Effector memory CD4-positive, alpha-beta T cell (primary cell): ENCODE measurements around the gene PCDHGA9.
A peak's percentile ranks its signal among the peaks of the same experiment; 100 is the strongest.
"Not testable (repeated sequence)": the region's sequence is repeated elsewhere in the genome, so short reads cannot be mapped to it uniquely, and the experiment has no call there.

Experiments used
- DNase-seq, 3 donors: peaks; one replicate each; pipeline ENCODE4 v3.0.0-alpha.2; 2020
- H3K27ac ChIP-seq: 2 replicates; pipeline ENCODE4 v1.7.0; 2013; ENCODE audit warnings: mild to moderate bottlenecking, low read length, moderate library complexity; ENCODE audit not compliant: insufficient read depth, poor library complexity, severe bottlenecking
- H3K27me3 ChIP-seq: replicated peaks from 2 replicates; pipeline ENCODE4 v1.7.0; 2013; ENCODE audit warnings: mild to moderate bottlenecking, low read length; ENCODE audit not compliant: insufficient read depth, control insufficient read depth, poor library complexity, severe bottlenecking
- H3K36me3 ChIP-seq: 2 replicates; pipeline ENCODE4 v1.7.0; 2013; ENCODE audit warnings: mild to moderate bottlenecking, low read length, moderate library complexity; ENCODE audit not compliant: control insufficient read depth, insufficient read depth
- H3K4me1 ChIP-seq: 2 replicates; pipeline ENCODE4 v1.7.0; 2013; ENCODE audit warnings: low read length, mild to moderate bottlenecking; ENCODE audit not compliant: control insufficient read depth, insufficient read depth, poor library complexity, severe bottlenecking
- H3K4me3 ChIP-seq: 2 replicates; pipeline ENCODE4 v1.7.0; 2013; ENCODE audit warnings: low read length, low read depth, mild to moderate bottlenecking; ENCODE audit not compliant: insufficient read depth, poor library complexity, severe bottlenecking
- H3K9me3 ChIP-seq: 2 replicates; pipeline ENCODE4 v1.7.0; 2013; ENCODE audit warnings: mild to moderate bottlenecking, low read length, moderate library complexity; ENCODE audit not compliant: control insufficient read depth

Gene PCDHGA9

DNA sequence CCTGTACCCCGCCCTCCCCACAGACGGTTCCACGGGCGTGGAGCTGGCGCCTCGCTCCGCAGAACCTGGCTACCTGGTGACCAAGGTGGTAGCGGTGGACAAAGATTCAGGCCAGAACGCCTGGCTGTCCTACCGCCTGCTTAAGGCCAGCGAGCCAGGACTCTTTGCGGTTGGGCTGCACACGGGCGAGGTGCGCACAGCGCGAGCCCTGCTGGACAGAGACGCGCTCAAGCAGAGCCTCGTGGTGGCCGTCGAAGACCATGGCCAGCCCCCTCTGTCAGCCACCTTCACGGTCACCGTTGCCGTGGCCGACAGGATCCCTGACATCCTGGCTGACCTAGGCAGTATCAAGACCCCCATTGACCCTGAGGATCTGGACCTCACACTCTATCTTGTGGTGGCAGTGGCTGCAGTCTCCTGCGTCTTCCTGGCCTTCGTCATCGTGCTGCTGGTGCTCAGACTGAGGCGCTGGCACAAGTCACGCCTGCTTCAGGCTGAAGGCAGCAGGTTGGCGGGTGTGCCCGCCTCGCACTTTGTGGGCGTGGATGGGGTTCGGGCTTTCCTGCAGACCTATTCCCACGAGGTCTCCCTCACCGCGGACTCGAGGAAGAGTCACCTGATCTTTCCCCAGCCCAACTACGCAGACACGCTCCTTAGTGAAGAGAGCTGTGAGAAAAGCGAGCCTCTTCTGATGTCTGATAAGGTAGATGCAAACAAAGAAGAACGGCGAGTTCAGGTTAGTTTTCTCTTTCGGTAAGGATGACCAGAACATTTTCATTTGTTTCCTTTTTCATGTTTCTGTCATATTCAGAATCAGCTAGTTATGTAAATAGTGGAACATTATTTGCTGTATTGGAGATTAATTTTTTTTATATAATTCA lies 36.3 kb upstream of the PCDHGA9 start:
- H3K4me1 ChIP-seq: no peaks in the 10 kb centered on the region
- H3K27me3 ChIP-seq: peaks cover 23% of the 10 kb centered on the region
- H3K9me3 ChIP-seq: no peaks in the 10 kb centered on the region
- no peaks in the 10 kb centered on the region for H3K36me3 ChIP-seq
- DNase-seq: no peak
- H3K27ac ChIP-seq: no peak overlapping the region
- no peak overlapping the region for H3K4me3 ChIP-seq

DNA sequence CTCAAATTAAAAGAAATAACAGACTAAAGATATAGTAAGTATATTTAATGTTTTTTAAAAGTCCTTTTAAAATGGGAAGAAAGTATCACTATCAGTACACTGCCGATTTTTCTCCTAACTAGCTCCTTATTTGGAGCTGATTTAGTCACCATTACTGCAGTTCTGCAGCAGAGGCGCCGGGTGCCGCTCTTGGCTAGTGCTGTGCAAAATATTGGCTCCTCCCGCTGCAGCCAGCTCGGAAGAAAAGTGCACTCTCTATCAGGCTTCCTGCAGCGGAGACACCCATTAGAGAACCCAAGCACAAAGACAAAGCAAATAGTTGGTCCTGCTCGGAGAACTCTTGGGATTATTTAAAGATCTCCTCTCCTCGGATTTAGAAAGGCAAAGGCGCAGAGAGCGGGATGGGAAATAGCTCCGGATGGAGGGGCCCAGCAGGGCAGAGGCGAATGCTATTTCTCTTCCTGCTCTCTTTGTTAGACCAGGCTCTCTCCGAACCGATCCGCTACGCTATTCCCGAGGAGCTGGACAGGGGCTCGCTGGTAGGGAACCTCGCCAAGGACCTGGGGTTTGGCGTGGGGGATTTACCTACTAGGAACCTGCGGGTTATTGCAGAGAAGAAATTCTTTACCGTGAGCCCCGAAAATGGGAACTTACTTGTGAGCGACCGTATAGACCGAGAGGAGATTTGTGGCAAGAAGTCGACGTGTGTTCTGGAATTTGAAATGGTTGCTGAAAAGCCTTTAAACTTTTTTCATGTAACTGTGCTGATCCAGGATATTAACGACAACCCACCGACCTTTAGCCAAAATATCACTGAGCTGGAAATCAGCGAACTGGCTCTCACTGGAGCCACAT lies 32.4 kb upstream of the PCDHGA9 start, which contains the start of gene PCDHGB3:
Gene PCDHGB3, plus strand, starts transcription at position 249 of the 855 bp plus-strand sequence. Its CDS starts 153 bp downstream, at position 402.
- no peak within 1 kb of the TSS for H3K27ac ChIP-seq
- peaks cover 5% of the 10 kb centered on the region for H3K9me3 ChIP-seq
- H3K4me3 ChIP-seq: peak within 1 kb of the TSS; percentile 31
- H3K4me1 ChIP-seq: no peaks in the 10 kb centered on the region
- DNase-seq: peak in 1 of 3 donors; percentile 21
- H3K27me3 ChIP-seq: peaks cover 20% of the 10 kb centered on the region
- H3K36me3 ChIP-seq: no peaks in the 10 kb centered on the region

DNA sequence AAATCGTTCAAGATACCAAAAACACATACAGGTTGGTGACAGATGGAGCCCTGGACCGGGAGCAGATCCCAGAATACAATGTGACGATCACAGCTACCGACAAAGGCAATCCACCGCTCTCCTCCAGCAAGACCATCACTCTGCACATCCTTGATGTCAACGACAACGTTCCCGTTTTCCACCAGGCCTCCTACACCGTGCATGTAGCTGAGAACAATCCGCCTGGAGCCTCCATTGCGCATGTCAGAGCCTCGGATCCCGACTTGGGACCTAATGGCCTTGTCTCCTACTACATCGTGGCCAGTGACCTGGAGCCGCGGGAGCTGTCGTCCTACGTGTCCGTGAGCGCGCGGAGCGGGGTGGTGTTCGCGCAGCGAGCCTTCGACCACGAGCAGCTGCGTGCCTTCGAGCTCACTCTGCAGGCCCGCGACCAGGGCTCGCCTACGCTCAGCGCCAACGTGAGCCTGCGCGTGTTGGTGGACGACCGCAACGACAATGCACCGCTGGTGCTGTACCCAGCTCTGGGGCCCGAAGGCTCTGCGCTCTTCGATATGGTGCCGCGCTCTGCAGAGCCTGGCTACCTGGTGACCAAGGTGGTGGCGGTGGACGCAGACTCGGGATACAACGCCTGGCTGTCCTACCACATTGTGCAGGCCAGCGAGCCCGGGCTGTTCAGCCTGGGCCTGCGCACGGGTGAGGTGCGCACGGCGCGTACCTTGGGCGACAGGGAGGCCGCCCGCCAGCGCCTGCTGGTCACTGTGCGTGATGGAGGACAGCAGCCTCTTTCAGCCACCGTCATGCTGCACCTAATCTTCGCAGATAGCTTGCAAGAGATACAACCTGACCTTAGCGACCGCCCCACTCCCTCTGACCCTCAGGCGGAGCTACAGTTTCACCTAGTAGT lies 30.8 kb upstream of the PCDHGA9 start:
- peaks cover 7% of the 10 kb centered on the region for H3K27me3 ChIP-seq
- H3K36me3 ChIP-seq: no peaks in the 10 kb centered on the region
- H3K9me3 ChIP-seq: peaks cover 5% of the 10 kb centered on the region
- DNase-seq: no peak
- no peak overlapping the region for H3K4me3 ChIP-seq
- no peaks in the 10 kb centered on the region for H3K4me1 ChIP-seq
- H3K27ac ChIP-seq: no peak overlapping the region

DNA sequence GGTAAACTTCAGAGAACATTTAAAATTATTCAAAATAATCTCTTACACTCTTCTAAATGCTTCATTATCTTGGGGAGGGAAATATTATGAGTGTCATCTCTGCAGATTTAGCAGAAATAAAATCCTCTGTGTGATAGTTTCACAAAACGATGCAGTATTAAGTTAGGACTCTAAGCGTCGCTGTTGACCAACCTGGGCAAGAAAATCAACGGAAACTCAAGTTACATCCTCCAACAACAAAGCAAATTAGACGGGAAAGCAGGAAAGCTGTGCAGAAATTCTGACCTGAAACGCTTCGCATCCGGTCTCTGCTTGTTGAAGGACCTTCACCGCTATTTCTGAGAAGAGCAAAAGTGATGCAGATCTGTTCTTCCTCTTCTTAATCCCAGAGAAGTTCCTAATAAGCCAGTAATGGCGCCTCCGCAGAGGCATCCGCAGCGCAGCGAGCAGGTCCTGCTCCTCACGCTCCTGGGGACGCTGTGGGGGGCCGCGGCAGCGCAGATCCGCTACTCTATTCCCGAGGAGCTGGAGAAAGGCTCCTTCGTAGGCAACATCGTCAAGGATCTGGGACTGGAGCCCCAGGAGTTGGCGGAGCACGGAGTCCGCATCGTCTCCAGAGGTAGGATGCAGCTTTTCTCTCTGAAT lies 28.8 kb upstream of the PCDHGA9 start, which contains the start of gene PCDHGA6:
Gene PCDHGA6, plus strand, starts transcription at position 219 of the 645 bp plus-strand sequence. Its CDS starts 193 bp downstream, at position 412.
- Histone ChIP-seq H3K36me3 (no peaks in the 10 kb centered on the region), H3K4me3 (no peak within 1 kb of the TSS), H3K27ac (no peak within 1 kb of the TSS), H3K27me3 (peaks cover 6% of the 10 kb centered on the region), H3K9me3 (peaks cover 5% of the 10 kb centered on the region), H3K4me1 (no peaks in the 10 kb centered on the region)
- DNase-seq: no peak

GRCh38 chr5:141374627-141375026 lies 28.0 kb upstream of the PCDHGA9 start:
- Histone ChIP-seq H3K36me3 (no peaks in the 10 kb centered on the region), H3K4me1 (no peaks in the 10 kb centered on the region), H3K27me3 (peaks cover 3% of the 10 kb centered on the region), H3K4me3 (no peak overlapping the region), H3K27ac (no peak overlapping the region), H3K9me3 (peaks cover 5% of the 10 kb centered on the region)
- DNase-seq: no peak

DNA sequence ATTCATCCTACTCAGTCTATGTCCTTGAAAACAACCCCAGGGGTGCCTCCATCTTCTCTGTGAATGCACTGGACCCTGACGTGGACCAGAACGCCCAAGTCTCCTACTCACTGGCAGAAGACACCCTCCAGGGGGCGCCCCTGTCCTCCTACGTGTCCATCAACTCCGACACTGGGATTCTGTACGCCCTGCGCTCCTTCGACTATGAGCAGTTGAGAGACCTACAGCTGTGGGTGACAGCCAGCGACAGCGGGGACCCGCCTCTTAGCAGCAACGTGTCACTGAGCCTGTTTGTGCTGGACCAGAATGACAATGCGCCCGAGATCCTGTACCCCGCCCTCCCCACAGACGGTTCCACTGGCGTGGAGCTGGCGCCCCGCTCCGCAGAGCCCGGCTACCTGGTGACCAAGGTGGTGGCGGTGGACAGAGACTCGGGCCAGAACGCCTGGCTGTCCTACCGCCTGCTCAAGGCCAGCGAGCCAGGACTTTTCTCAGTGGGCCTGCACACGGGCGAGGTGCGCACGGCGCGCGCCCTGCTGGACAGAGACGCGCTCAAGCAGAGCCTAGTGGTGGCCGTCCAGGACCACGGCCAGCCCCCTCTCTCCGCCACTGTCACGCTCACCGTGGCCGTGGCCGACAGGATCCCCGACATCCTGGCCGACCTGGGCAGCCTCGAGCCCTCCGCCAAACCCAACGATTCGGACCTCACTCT lies 27.0 kb upstream of the PCDHGA9 start:
- H3K27ac ChIP-seq, H3K4me3 ChIP-seq, H3K27me3 ChIP-seq, H3K9me3 ChIP-seq, H3K36me3 ChIP-seq, H3K4me1 ChIP-seq, DNase-seq: not testable (repeated sequence)

- peak within 1 kb of the TSS; percentile 17 for H3K4me3 ChIP-seq
- no peaks in the 10 kb centered on the region for H3K4me1 ChIP-seq
- no peak for DNase-seq
- H3K27me3 ChIP-seq: peaks cover 8% of the 10 kb centered on the region
- no peak within 1 kb of the TSS for H3K27ac ChIP-seq
- H3K9me3 ChIP-seq: no peaks in the 10 kb centered on the region
- H3K36me3 ChIP-seq: no peaks in the 10 kb centered on the region
Observed at GRCh38 chr5:141382469-141383294, 19.9 kb upstream of the PCDHGA9 start, which contains the start of gene PCDHGA7. Gene PCDHGA7 (plus strand): TSS chr5:141382742. CDS start chr5:141382900, 158 bp downstream.

DNA sequence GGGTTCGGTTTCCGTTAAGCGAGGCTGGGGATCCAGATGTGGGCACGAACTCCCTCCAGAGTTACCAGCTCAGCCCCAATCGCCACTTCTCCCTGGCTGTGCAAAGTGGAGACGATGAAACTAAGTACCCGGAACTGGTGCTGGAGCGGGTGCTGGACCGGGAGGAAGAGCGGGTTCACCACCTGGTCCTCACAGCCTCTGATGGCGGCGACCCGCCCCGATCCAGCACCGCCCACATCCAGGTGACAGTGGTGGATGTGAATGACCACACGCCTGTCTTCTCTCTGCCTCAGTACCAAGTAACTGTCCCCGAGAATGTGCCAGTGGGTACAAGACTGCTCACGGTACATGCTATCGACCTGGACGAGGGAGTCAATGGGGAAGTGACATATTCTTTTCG lies 19.2 kb upstream of the PCDHGA9 start:
- H3K27ac ChIP-seq: no peak overlapping the region
- H3K27me3 ChIP-seq: peaks cover 8% of the 10 kb centered on the region
- no peaks in the 10 kb centered on the region for H3K36me3 ChIP-seq
- no peak overlapping the region for H3K4me3 ChIP-seq
- DNase-seq: no peak
- H3K4me1 ChIP-seq: no peaks in the 10 kb centered on the region
- no peaks in the 10 kb centered on the region for H3K9me3 ChIP-seq
